ENCODE data around the gene APOB.

The APOB gene

GRCh38 chr2:21024722-21025389 is 19.0 kb downstream of the APOB start:
- no peaks in the 10 kb centered on the region for H3K79me2 ChIP-seq (ENCODE audit: insufficient read depth, low read length)
- no peaks in the 10 kb centered on the region for H3K36me3 ChIP-seq (ENCODE audit: insufficient read depth, low read length)
- no peak overlapping the region for H3K9ac ChIP-seq (ENCODE audit: low read depth, low read length, poor library complexity, severe bottlenecking)
- TF ChIP-seq EZH2phosphoT487 (IDR thresholded peaks at IDR 0.05; ENCODE audit: borderline replicate concordance) (no peak), CTCF (conservative IDR thresholded peaks at IDR 0.05; ENCODE audit: low read length) (no peak)
- no peaks in the 10 kb centered on the region for H3K4me1 ChIP-seq (ENCODE audit: insufficient read depth, low read length, poor library complexity, severe bottlenecking)
- no peaks in the 10 kb centered on the region for H3K27me3 ChIP-seq (ENCODE audit: insufficient read depth, low read length, poor library complexity, severe bottlenecking)
- no peaks in the 10 kb centered on the region for H3K9me2 ChIP-seq (replicated peaks; ENCODE audit: low read depth, low read length)
- no peaks in the 10 kb centered on the region for H3K9me3 ChIP-seq (ENCODE audit: insufficient read depth, low read depth, low read length)
- H3F3A ChIP-seq (ENCODE audit: low read depth) = no peaks in the 10 kb centered on the region
- H4K20me1 ChIP-seq (ENCODE audit: insufficient read depth, low read length, poor library complexity, severe bottlenecking) = no peaks in the 10 kb centered on the region
- H2AFZ ChIP-seq (ENCODE audit: low read length) = no peak overlapping the region
- no peak overlapping the region for H3K4me2 ChIP-seq (ENCODE audit: low read depth, low read length, poor library complexity, severe bottlenecking)
- no peak overlapping the region for H3K4me3 ChIP-seq (ENCODE audit: low read length, poor library complexity, severe bottlenecking)

GRCh38 chr2:21024198-21024597 is 19.7 kb downstream of the APOB start:
- H3K9me2 ChIP-seq (replicated peaks; ENCODE audit: low read depth, low read length) = no peaks in the 10 kb centered on the region
- TF ChIP-seq CTCF (conservative IDR thresholded peaks at IDR 0.05; ENCODE audit: low read length) = no peak
- no peak for TF ChIP-seq EZH2phosphoT487 (IDR thresholded peaks at IDR 0.05; ENCODE audit: borderline replicate concordance)
- no peaks in the 10 kb centered on the region for H3F3A ChIP-seq (ENCODE audit: low read depth)
- no peak overlapping the region for H2AFZ ChIP-seq (ENCODE audit: low read length)
- H3K9ac ChIP-seq (ENCODE audit: low read depth, low read length, poor library complexity, severe bottlenecking) = no peak overlapping the region
- H3K4me1 ChIP-seq (ENCODE audit: insufficient read depth, low read length, poor library complexity, severe bottlenecking) = no peaks in the 10 kb centered on the region
- no peak overlapping the region for H3K4me2 ChIP-seq (ENCODE audit: low read depth, low read length, poor library complexity, severe bottlenecking)
- no peaks in the 10 kb centered on the region for H4K20me1 ChIP-seq (ENCODE audit: insufficient read depth, low read length, poor library complexity, severe bottlenecking)
- H3K27me3 ChIP-seq (ENCODE audit: insufficient read depth, low read length, poor library complexity, severe bottlenecking) = no peaks in the 10 kb centered on the region
- no peaks in the 10 kb centered on the region for H3K79me2 ChIP-seq (ENCODE audit: insufficient read depth, low read length)
- H3K4me3 ChIP-seq (ENCODE audit: low read length, poor library complexity, severe bottlenecking) = no peak overlapping the region
- H3K9me3 ChIP-seq (ENCODE audit: insufficient read depth, low read depth, low read length) = no peaks in the 10 kb centered on the region
- H3K36me3 ChIP-seq (ENCODE audit: insufficient read depth, low read length) = no peaks in the 10 kb centered on the region

- H2AFZ ChIP-seq (ENCODE audit: low read length) = no peak overlapping the region
- no peaks in the 10 kb centered on the region for H3K9me3 ChIP-seq (ENCODE audit: insufficient read depth, low read depth, low read length)
- H3K4me2 ChIP-seq (ENCODE audit: low read depth, low read length, poor library complexity, severe bottlenecking) = no peak overlapping the region
- H3K4me1 ChIP-seq (ENCODE audit: insufficient read depth, low read length, poor library complexity, severe bottlenecking) = no peaks in the 10 kb centered on the region
- no peaks in the 10 kb centered on the region for H4K20me1 ChIP-seq (ENCODE audit: insufficient read depth, low read length, poor library complexity, severe bottlenecking)
- H3K9ac ChIP-seq (ENCODE audit: low read depth, low read length, poor library complexity, severe bottlenecking) = no peak overlapping the region
- H3F3A ChIP-seq (ENCODE audit: low read depth) = no peaks in the 10 kb centered on the region
- no peak overlapping the region for H3K4me3 ChIP-seq (ENCODE audit: low read length, poor library complexity, severe bottlenecking)
- H3K36me3 ChIP-seq (ENCODE audit: insufficient read depth, low read length) = no peaks in the 10 kb centered on the region
- H3K9me2 ChIP-seq (replicated peaks; ENCODE audit: low read depth, low read length) = no peaks in the 10 kb centered on the region
- TF ChIP-seq EZH2phosphoT487 (IDR thresholded peaks at IDR 0.05; ENCODE audit: borderline replicate concordance) (no peak), CTCF (conservative IDR thresholded peaks at IDR 0.05; ENCODE audit: low read length) (no peak)
- no peaks in the 10 kb centered on the region for H3K79me2 ChIP-seq (ENCODE audit: insufficient read depth, low read length)
- no peaks in the 10 kb centered on the region for H3K27me3 ChIP-seq (ENCODE audit: insufficient read depth, low read length, poor library complexity, severe bottlenecking)
Measured at GRCh38 chr2:21023419-21024181, 20.3 kb downstream of the APOB start.

Data from Loucy (cell line).